ENCODE measurements around the gene PAQR7.
"Not testable (repeated sequence)": the region's sequence is repeated elsewhere in the genome, so short reads cannot be mapped to it uniquely, and the experiment has no call there.

The PAQR7 gene

DNA sequence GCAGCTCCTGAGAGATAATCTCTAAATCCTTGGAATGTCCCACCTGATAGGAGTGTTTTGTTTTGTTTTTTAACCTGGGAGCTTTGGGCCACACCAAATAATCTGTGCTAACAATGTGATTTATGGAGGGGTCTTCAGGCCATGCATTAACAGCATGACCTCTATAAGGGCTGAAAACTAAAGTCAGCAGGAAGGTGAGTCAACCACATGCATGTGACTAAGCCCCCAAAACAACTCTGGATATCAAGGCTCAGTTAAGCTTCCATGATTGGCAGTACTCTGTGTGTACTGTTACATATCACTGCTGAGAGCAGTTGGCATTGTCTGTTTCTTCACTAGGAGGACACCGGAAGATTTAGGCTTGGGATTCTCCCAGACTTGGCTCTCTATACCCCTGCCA lies 27.0 kb downstream of the PAQR7 start:
- peak; percentile 42 for DNase-seq (ENCODE audit: low read depth, low spot score)

DNA sequence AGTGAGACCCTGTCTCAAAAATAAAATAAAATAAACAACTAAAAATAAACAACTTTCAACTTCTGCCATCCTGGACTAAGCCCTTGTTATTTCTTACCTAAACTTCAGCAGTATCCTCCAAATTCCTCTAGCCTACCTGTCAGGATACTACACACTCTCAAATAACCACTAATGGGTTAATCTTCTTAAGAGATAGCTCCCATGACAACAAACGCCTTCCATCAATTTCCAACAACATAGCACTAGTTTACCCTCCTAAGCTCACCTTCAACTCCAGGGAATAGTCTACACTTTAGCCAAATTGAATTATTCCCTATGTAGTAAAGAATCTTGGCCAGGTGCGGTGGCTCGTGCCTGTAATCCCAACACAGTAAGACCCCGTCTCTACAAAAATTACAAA lies 27.6 kb downstream of the PAQR7 start:
- no peak for DNase-seq (ENCODE audit: low read depth, low spot score)

DNA sequence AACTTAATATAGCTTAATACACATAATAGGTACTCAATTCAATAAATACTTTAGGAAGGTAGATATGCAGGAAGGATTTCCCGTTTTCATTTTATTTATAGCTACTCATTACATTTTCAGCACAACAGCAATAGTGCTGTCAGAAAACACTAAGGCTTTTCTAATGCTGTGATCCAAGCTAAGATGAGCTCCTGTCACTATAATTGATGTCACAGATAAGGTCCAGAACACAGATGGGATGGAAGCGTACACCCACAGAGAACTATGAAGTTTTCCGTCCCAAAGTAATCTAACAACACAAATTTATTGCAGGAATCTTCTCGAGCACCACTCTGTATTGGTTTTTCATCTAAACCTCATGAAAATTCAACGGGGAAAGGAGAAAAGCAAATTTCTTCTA lies 29.8 kb downstream of the PAQR7 start:
- DNase-seq (ENCODE audit: low read depth, low spot score), result no peak

DNA sequence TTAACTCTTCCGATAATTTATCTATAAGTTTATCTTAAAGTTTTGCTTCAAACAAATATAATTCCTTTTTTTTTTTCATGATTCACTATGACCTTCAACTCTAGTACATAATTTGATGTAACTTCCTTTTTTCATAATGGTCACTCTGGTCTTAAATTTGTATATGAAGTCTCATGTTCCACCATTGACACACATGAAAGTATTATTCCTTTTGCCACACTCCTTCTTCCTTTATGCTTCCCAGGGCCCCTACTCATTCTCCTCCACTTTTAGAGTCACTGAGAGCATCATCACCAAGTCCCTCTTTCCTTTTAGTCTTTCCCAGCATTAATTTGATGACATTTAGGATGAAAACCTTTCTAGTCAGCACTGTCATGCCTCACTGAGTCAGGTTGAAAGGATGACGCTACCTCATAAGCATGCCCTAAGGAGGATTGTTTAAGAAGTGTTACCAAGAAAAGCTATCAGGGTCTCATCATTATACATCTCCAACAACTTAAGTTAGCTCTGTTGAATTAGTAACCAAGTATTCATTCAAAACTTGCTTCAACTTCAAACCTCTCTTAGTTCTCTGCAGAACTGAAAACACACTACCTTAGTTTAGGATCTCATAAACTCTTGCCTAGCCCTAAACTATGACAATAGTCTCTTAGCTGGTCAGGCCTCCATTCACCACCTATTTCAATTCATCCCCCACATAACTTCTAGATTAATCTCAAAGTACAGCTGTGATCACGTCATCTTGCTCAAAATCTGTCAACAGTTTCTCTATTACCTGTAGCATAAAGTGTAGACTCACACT lies 30.8 kb downstream of the PAQR7 start:
- no peak for DNase-seq (ENCODE audit: low read depth, low spot score)

DNA sequence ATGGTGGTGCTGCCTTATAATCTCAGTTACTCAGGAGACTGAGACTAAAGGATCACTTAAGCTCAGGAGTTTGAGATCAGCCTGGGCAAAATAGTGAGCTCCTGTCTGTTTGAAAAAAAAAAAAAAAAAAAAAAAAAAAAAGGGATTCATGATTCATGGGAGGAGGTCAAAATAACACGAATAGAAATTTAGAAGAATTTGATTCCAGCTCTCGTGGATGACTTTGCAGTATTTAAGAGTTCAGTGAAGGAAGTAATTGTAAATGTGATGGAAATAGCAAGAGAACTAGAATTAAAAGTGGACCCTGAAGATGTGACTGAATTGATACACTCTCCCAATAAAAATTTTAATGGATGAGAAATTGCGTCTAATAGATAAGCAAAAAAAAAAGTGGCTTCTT lies 32.0 kb downstream of the PAQR7 start:
- DNase-seq (ENCODE audit: low read depth, low spot score), result no peak

DNA sequence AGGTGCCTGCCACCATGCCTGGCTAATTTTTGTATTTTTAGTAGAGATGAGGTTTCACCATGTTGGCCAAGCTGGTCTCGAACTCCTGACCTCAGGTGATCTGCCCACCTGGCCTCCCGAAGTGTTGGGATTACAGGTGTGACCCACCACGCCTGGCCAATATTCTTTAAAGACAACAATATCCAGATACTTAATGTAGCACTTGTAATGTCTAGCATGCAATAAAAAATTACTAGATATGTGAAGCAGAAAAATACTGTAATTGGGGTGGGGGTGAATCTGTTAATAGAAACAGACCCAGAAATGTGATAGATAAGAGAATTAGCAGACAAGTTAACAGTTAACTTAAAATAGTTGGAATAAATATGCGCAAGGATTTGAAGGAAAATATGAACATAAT lies 35.7 kb downstream of the PAQR7 start:
- not testable (repeated sequence) for DNase-seq (ENCODE audit: low read depth, low spot score)

DNA sequence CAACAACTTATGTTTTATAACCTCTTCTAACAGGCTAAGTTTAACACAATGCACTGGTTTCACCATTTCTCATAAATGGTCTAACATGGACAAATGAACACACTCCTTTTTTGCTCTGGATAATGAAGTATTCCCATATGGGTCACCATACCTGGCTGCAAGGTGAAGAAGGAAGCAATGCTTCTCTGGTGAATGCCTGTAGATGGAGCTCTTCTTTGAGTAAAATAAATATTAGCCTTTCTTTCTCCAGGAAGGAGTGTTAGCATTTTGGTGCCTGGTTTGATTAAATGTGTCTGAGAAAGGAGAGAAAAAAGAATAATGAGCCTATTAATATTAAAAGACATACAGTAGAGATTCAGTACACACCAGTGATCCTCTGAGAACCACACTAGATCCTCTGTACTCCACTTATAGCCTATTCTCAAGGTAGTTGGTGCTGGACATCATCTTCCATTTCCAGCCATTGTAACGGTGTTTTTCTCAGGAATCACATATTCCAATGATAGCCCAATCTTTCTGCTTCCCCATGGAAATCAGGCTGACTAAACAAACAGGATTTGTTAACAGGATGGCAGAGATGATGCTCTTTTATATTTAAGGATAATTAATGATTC lies 38.1 kb downstream of the PAQR7 start:
- DNase-seq (ENCODE audit: low read depth, low spot score), result no peak

DNA sequence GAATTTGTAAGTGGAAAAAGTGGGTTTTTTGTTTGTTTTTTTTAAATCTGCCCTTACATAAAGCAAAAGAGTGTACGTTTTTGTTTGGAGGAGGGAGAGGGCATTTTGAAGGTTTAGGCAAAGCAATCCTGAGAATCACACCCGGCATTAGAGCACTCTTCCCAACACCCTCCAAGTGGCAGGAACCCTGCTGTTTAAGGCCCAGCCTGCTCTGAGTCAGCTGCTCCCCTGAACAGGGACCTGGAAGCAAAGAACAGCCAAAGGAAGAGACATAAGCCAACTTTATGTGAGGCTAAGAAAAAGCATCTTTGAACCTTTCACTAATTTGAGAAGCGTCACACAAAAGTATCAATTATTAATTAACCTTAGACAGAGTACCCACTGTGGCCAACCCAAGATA lies 38.8 kb downstream of the PAQR7 start:
- DNase-seq (ENCODE audit: low read depth, low spot score), result no peak

DNA sequence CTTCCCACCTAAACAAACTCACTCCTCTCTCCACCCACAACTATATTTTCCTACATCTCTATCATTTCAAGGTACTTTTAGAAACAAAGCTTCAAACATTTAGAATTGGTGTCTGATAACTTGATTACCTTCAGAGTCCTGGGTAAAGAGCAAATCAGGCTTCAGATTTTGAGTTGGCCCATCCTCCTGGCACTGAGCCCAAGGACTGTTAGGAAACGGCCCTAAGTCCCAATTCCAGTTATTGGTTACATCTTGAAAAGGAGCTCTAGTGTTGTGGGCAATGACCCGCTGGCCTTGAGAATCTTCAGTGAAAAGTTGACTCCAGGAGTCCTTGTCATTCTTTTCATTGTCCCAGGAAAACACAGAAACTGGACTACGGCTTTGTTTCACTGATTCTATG lies 40.6 kb downstream of the PAQR7 start:
- no peak for DNase-seq (ENCODE audit: low read depth, low spot score)

DNA sequence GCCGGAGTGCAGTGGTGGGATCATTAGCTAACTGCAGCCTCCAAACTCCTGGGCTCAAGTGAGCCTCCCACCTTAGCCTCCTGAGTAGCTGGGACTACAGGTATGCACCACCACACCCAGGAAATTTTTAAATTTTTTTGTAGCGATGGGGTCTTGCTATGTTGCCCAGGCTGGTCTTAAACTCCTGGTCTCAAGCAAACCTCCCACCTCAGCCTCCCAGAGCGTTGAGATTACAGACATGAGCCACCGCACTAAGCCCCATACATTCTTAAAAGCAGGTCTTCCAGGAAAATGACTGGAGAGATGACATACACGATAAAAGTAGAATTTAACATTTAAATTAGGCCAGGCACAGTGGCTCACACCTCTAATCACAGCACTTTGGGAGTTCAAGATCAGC lies 42.4 kb downstream of the PAQR7 start:
- no peak for DNase-seq (ENCODE audit: low read depth, low spot score)

DNA sequence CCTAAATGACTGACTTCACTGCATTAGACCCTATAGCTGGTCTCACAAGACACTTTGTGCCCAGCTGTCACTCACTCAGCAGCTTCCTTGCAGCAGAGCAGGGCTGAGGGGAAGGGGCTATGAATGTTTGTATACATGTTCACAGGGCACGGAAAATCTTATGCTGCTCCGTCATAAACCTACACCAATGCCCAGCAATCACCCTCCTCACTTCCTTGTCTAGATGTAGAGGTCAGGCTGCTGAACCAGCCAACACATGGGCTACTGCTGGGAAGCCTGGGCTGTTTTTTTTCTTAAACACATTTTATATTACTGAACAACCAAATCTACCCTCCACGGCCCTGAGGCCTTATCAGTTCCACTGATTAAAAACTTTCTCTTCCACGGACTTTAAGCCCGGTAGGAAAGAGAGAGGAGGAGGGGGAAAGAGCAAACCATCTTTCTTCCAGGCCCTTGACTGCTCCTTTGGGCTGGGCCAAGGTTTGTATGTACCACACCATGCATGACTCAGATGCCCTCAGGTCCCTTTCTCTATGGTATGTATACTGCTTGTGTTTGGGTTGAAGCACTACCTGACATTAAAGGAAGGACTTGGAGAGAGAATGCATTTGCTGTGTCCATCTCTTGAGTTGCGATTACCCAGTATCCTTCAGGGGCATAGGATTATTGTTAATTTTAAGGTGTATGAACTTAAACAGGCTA lies 43.0 kb downstream of the PAQR7 start:
- no peak for DNase-seq (ENCODE audit: low read depth, low spot score)

DNA sequence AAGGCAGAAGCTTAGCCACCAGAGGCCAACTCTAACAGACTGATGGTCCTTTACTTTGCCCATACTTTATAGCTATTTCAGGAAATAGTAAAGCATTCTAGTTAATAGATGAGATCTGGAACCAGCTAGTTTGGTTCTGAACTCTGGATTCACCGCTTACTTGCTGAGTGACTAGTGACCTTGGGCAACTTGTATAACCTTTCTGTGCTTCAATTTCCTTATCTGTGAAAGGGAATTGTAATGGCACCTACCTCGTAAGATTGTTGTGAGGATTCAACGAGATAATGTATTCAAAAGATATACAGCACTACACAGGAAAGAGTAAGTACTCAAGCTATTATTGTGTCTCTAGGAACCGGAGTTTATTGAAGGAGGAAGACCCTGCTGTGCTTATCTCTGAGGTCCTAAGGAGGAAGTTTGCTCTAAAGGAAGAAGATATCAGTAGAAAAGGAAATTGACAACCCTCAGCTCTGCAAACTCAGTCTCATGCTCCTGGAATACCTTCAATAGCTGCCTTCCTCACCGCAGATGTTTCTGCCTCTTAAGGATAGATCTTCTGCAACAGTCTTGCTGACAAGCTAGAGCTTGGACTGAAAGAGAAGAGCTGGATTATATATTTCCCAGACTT lies 43.8 kb downstream of the PAQR7 start:
- DNase-seq (ENCODE audit: low read depth, low spot score), result no peak

DNA sequence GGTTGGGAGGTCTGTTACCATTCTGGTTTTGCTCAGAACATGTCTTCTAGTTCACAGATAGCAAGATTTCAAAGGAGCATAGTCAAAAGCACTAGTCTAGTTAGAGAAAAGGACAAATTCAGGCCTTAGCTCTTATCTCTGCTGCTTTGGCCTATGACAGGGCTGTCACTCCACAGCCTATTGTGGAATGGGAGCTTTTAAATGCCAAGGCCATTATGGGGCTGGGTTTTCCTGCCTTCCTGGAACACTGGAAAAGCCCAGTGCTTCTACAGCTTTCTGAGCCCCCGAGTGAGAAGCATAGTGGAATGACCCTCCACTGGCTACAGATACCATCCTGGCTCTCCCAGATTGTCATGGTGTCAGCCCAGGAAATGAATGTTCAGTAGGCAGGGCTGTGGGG lies 46.5 kb downstream of the PAQR7 start:
- DNase-seq (ENCODE audit: low read depth, low spot score), result no peak

DNA sequence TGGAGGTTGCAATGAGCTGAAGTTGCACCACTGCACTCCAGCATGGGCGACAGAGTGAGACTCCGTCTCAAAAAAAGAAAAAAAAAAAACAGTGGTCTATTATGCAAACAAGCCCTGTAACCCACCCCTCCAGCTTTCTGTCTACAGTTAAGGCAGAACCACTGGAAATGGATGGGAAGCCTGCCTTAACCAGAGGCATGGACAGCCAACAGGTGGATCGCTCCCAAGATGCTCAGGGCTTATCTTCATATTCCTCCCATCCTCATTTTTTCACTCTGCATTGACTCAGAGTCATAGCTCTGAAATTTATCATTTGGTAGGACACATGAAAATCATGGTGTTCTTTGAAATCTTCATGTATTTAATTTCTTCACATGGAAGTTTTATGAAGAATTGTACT lies 47.0 kb downstream of the PAQR7 start:
- DNase-seq (ENCODE audit: low read depth, low spot score), result no peak

DNA sequence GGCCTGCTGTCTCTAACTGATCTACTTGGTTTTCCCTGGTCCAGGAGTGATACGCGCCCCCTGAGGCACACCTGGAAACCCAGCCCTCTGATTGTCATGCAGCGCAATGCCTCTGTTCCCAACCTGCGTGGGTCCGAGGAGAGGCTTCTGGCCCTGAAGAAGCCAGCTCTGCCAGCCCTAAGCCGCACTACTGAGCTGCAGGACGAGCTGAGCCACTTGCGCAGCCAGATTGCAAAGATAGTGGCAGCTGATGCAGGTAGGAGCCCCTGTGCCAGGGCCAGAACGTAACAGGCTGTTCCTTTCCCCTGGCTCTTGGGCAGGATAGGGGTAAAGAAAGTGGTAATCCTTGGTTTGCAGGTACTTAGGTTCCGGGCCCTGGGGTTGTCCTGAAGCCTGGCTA lies 48.9 kb downstream of the PAQR7 start:
- DNase-seq (ENCODE audit: low read depth, low spot score), result no peak

DNA sequence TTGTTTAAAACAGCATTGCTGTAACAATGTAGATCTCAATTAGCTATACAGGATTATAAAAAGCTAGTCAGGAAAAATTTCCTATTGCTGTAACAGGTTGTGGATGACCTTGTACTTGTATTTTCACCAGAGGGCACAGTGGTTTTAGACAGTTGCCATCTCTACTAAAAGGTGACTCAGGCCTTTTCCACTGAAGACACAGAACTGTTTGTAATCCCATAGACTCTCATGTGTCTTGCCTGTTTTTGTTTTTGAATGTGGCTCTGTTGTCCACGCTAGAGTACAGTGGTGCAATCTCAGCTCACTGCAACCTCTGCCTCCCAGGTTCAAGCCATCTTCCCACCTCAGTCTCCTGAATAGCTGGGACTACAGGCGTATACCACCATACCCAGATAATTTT lies 49.9 kb downstream of the PAQR7 start:
- DNase-seq (ENCODE audit: low read depth, low spot score), result no peak

DNA sequence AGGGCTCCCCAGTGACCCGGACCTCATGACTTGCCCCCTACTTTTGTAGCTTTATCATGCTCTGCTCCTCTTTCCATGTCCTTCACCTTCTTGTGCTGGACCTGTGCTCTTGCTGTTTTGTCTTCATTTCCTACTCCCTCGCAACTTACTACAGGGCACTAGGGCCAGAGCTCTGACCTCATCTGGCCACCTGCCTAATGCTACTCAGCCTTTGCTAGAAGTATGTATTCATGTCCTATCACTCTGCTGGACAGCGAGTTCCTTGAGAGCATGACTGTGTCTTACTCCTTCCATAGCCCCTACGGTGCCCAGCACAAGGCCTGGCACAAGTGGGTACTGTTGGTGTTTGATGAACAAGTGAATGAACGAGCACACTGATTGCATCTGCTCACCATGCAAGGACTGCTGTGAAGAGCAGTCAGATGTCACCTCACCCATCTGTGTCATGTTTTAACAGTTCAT lies 53.8 kb downstream of the PAQR7 start:
- no peak for DNase-seq (ENCODE audit: low read depth, low spot score)

DNA sequence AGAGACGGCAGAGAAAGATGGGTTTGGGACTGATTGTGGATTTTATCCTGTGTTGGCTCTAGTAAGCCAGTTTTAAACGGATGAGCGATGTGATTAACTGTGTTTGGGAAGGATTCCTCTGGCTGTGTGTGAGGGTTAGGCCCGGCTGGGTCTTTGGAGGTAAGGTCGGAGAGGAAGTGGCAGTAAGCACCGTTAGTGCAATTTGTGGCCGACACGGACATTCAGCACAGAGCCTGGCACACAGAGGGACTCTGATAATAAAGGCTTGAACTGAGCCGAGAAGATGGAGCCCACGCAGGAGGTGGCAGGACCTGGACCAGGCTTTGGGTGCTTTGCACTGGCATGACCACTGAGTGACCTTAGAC lies 54.4 kb downstream of the PAQR7 start:
- no peak for DNase-seq (ENCODE audit: low read depth, low spot score)

DNA sequence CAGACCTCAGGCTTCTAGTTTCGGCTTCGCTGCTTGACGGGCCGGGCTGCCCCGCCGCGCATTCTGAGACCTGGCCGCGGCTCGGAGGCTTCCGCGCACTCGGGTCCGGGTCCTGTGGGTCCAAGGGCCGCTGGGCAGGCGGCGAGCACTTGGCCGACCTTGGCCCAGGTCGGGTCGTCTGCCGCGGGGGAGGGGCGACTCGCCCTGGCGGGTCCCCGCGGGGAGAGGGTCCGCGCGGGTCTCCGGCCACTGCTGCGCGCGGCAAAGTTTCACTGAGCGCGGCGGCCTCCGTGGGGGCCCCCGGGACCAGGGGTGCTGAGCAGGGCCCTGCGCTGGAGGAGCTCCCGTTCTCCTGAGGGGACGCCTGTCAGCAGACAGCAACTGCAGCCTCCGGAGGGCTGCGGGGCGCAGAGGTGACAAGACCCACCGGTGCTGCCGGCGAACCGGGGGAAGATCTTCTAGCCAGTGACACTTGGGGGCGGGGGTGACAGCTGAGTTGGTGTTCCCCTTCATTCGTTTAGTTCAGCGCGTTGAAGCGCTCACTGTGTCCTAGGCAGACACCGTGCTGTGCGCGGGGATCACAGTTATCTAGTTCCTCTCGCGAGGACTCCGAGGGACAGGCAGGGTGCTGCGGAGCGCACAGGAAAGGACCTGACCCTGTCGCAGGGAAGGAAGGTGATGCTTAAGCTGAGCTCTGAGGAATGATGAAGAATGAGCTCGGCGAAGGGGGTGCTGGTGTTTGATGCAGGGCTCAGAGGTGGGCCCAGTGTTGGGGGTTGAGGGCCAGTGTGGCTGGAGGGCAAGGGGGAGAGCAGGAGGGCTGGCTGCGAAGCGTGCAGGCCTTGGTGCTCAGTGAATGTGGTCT lies 55.0 kb downstream of the PAQR7 start:
- DNase-seq (ENCODE audit: low read depth, low spot score), result peak; percentile 73

DNA sequence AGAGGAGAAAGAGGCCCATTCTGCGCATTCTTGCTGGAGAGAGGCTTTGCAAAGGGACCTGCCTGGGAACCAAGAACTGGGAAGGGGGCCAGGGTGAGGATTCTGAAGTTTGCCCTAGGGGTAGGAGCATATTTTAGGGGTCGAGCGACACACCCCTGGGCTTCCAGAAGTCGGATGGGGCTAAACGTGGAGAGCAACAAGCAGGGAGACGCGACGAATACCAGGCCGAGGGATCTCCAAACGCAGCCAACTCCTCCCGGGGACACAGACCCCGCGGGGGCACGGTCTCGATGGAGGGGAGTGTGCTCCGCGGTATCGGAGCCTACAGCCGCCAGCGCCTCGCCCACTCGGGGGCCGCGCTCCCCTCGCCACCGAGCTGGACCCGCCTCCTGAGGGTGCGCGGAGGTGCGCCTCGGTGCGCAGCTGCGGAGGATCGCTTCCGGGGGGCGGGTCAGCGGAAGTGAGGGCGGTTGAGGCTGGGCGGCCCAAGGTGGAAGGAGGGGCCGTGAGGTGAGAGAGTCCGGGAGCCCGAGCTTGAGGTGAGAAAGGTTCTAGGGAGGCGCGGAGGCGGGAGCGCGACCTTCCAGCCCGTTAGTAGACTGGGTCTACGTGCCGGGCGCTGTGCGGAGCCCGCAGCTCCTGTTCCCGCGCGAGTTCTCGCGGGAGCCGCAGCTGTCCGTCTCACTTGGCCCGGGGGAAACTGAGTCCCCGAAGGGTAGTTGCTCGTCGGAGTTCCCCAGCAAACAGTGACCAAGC lies 55.8 kb downstream of the PAQR7 start, which contains the start of gene MTFR1L:
MTFR1L (plus strand) TSS at position 464 of the 756 bp plus-strand sequence. CDS start 3,151 bp downstream, outside the sequence.
- peak; percentile 90 for DNase-seq (ENCODE audit: low read depth, low spot score)

DNA sequence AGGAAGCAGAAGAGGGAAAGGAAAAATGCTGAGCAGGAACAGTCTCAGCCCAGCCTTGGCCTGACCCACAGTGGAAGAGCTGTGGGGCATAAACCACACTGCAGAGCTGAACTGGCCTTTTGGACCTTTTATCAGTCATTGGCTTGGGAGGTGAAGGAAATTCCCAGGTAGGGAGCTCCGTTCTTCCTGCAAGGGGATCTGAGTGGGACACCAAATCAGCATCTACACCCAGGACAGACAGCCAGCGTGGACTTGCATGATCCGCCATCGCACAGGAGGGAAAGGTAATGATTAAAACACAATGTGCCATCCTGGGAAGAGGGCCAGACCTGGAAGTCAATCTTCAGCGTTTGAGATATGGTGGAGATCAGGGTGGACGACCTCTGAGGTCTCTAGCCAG lies 56.9 kb downstream of the PAQR7 start:
- no peak for DNase-seq (ENCODE audit: low read depth, low spot score)

Measured in ELF-1 (cell line).